ENCODE measurements around the gene CDA.

CDA gene

GRCh38 chr1:20662110-20662475 is 73.2 kb downstream of the CDA start:
- Histone ChIP-seq H3K27me3 (no peaks in the 10 kb centered on the region), H3K4me2 (peak overlapping the region; percentile 84 to 96 (median 94)), H3K9me3 (replicated peaks in 1 of 11) (peaks cover 0 to 7% (median 4%) of the 10 kb centered on the region in 11 experiments; a peak in 9 of 22 replicates), H3K4me3 (peak overlapping the region; percentile 87 to 98 (median 92)), H3K4me1 (peaks cover 32 to 47% (median 37%) of the 10 kb centered on the region in 10 experiments), H3K27ac (peak overlapping the region; percentile 60 to 87 (median 81); a peak in 21 of 22 replicates), H3K36me3 (peaks cover 26 to 30% (median 29%) of the 10 kb centered on the region in 11 experiments), H4K20me1 (peaks cover 17 to 39% (median 29%) of the 10 kb centered on the region in 11 experiments; a peak in 21 of 22 replicates), H3K9ac (peak overlapping the region; percentile 80 to 91 (median 86))
- no peak for TF ChIP-seq Cebpa-rat (IDR thresholded peaks at IDR 0.05)

GRCh38 chr1:20663365-20663764 is 74.5 kb downstream of the CDA start:
- H4K20me1 ChIP-seq, result peaks cover 5 to 26% (median 16%) of the 10 kb centered on the region in 11 experiments; a peak in 17 of 22 replicates
- no peak overlapping the region for H3K4me2 ChIP-seq
- H3K27ac ChIP-seq, result no peak overlapping the region
- H3K4me1 ChIP-seq, result peaks cover 32 to 42% (median 37%) of the 10 kb centered on the region in 10 experiments
- TF ChIP-seq Cebpa-rat (IDR thresholded peaks at IDR 0.05), result no peak
- H3K9ac ChIP-seq, result no peak overlapping the region
- H3K36me3 ChIP-seq, result peaks cover 14 to 18% (median 16%) of the 10 kb centered on the region in 11 experiments
- peaks cover 0 to 9% (median 5%) of the 10 kb centered on the region in 11 experiments; a peak in 9 of 22 replicates for H3K9me3 ChIP-seq (replicated peaks in 1 of 11)
- no peaks in the 10 kb centered on the region for H3K27me3 ChIP-seq
- H3K4me3 ChIP-seq, result no peak overlapping the region

- Histone ChIP-seq H4K20me1 (peaks cover 0 to 18% (median 9%) of the 10 kb centered on the region in 11 experiments; a peak in 14 of 22 replicates), H3K4me1 (peaks cover 30 to 35% (median 34%) of the 10 kb centered on the region in 10 experiments), H3K36me3 (peaks cover 6 to 10% (median 8%) of the 10 kb centered on the region in 11 experiments; a peak in 20 of 22 replicates), H3K27me3 (no peaks in the 10 kb centered on the region), H3K27ac (peak overlapping the region in 1 of 11 experiments; percentile 7; a peak in 1 of 22 replicates), H3K9me3 (replicated peaks in 1 of 11) (peaks cover 0 to 9% (median 5%) of the 10 kb centered on the region in 11 experiments; a peak in 9 of 22 replicates), H3K4me2 (no peak overlapping the region), H3K4me3 (no peak overlapping the region), H3K9ac (no peak overlapping the region)
- no peak for TF ChIP-seq Cebpa-rat (IDR thresholded peaks at IDR 0.05)
These were observed 75.2 kb downstream of the CDA start for GRCh38 chr1:20663969-20664715.

- Histone ChIP-seq H3K4me3 (no peak overlapping the region), H3K9me3 (replicated peaks in 1 of 11) (peaks cover 0 to 9% (median 5%) of the 10 kb centered on the region in 11 experiments; a peak in 9 of 22 replicates), H4K20me1 (peaks cover 0 to 3% (median 0%) of the 10 kb centered on the region in 11 experiments; a peak in 1 of 22 replicates), H3K27me3 (no peaks in the 10 kb centered on the region), H3K9ac (peak overlapping the region in 6 of 11 experiments; percentile 19 to 42 (median 26); a peak in 7 of 22 replicates), H3K36me3 (no peaks in the 10 kb centered on the region), H3K27ac (peak overlapping the region in 8 of 11 experiments; percentile 3 to 61 (median 46); a peak in 12 of 22 replicates), H3K4me2 (peak overlapping the region; percentile 5 to 74 (median 44); a peak in 19 of 22 replicates), H3K4me1 (peaks cover 18 to 24% (median 20%) of the 10 kb centered on the region in 10 experiments)
- no peak for TF ChIP-seq Cebpa-rat (IDR thresholded peaks at IDR 0.05)
These were observed 76.8 kb downstream of the CDA start for GRCh38 chr1:20665726-20666125.

- peak overlapping the region; percentile 5 to 74 (median 44); a peak in 14 of 22 replicates for H3K4me2 ChIP-seq
- no peak for TF ChIP-seq Cebpa-rat (IDR thresholded peaks at IDR 0.05)
- H3K9me3 ChIP-seq (replicated peaks in 1 of 11), result peaks cover 0 to 9% (median 5%) of the 10 kb centered on the region in 11 experiments; a peak in 9 of 22 replicates
- peaks cover 18 to 24% (median 20%) of the 10 kb centered on the region in 10 experiments for H3K4me1 ChIP-seq
- no peaks in the 10 kb centered on the region for H4K20me1 ChIP-seq
- H3K27ac ChIP-seq, result peak overlapping the region in 8 of 11 experiments; percentile 3 to 61 (median 46); a peak in 12 of 22 replicates
- H3K9ac ChIP-seq, result peak overlapping the region in 5 of 11 experiments; percentile 19 to 42 (median 24); a peak in 4 of 22 replicates
- no peak overlapping the region for H3K4me3 ChIP-seq
- H3K27me3 ChIP-seq, result no peaks in the 10 kb centered on the region
- H3K36me3 ChIP-seq, result no peaks in the 10 kb centered on the region
These were observed 77.2 kb downstream of the CDA start for GRCh38 chr1:20666146-20666545.

GRCh38 chr1:20666804-20667203 is 77.9 kb downstream of the CDA start:
- Histone ChIP-seq H3K27ac (no peak overlapping the region), H3K36me3 (no peaks in the 10 kb centered on the region), H3K4me2 (no peak overlapping the region), H4K20me1 (no peaks in the 10 kb centered on the region), H3K4me1 (peaks cover 17 to 23% (median 19%) of the 10 kb centered on the region in 10 experiments), H3K27me3 (no peaks in the 10 kb centered on the region), H3K9me3 (replicated peaks in 1 of 11) (peaks cover 0 to 9% (median 5%) of the 10 kb centered on the region in 11 experiments; a peak in 9 of 22 replicates), H3K4me3 (no peak overlapping the region), H3K9ac (no peak overlapping the region)
- TF ChIP-seq Cebpa-rat (IDR thresholded peaks at IDR 0.05), result no peak
